Spleen (tissue), 7 donors: ENCODE data around the gene HMX1.

Source experiments
- POLR2A ChIP-seq, 3 donors: fragments of 450-650 bp; IDR thresholded peaks; one replicate each; pipeline ENCODE4 v1.5.1; 2017; ENCODE audit warnings: antibody characterized with exemption in 3 of 3, mild to moderate bottlenecking in 1 of 3
- POLR2AphosphoS5 ChIP-seq, 3 donors: sonication (generic); formaldehyde crosslinking; IDR thresholded peaks; one replicate each; pipeline ENCODE4 v1.5.1; 2017; ENCODE audit warnings: antibody characterized with exemption in 3 of 3
- TF ChIP-seq, protein P1 (sequence below), 11 experiments: fragments of 200-600 bp in 7 of 11; fragments of 450-650 bp in 4 of 11; sonication (generic) in 4 of 11; IDR thresholded peaks in 8 of 11; conservative IDR thresholded peaks in 3 of 11; 1 replicate in 7 of 11; 2 replicates in 4 of 11; pipeline versions ENCODE4 v1.4.0 to v1.8.0; 2016 to 2021; ENCODE audit warnings: antibody characterized with exemption in 11 of 11, inconsistent platforms in 4 of 11, mild to moderate bottlenecking in 1 of 11
- donor health status: DM: no; HTN: no; CAD: no; lungs with moderate emphysema.
- donor health status: DM: no; HTN: no; CAD: no.
- donor health status: DM: no; HTN: no; CAD: no.

DNA sequence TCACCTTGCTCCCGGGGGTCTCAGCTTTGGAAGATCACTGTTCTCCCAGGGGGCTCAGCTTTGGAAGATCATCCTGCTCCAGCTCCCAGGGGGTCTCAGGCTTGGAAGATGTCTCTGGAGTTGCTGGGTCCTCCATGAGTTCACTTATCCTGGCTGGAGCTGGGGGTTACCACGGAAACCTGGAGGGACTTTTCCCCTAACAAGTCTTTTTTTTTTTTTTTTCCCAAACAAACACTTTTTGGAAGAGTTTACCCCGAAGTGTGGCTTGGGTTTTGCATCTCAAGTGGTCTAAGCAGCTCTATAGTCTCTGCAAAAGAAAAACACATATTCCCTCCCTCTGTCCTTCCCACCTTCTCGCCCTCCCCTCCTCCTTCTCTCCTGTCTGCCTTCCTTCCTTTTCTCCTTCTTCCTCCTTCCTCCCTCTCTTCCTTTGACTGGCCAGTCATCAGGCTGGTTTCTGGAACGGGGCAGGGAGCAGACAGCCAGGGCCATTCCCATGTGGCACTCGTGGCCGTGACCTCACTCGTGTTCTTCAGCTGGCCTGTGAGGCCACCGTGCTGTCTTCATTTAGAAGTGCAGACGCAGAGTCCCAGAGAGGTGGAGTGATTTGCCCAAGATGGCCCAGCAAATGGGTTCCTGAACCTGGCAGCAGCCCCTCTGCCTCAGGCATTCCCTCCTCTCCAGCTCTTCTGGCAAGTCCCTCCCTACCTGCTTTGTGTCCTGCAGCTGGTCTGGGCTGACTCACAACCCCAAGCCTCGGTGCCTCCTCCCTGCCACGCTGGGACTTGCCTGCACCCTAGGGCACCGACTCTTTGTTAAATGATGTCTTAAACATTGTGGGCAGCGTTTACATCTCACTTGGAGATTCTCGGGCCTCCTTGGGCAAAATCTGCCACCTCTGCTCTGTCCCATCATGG is 25.9 kb upstream of the HMX1 start:
- no peak for TF ChIP-seq POLR2A (IDR thresholded peaks at IDR 0.05)
- TF ChIP-seq, protein P1, sequence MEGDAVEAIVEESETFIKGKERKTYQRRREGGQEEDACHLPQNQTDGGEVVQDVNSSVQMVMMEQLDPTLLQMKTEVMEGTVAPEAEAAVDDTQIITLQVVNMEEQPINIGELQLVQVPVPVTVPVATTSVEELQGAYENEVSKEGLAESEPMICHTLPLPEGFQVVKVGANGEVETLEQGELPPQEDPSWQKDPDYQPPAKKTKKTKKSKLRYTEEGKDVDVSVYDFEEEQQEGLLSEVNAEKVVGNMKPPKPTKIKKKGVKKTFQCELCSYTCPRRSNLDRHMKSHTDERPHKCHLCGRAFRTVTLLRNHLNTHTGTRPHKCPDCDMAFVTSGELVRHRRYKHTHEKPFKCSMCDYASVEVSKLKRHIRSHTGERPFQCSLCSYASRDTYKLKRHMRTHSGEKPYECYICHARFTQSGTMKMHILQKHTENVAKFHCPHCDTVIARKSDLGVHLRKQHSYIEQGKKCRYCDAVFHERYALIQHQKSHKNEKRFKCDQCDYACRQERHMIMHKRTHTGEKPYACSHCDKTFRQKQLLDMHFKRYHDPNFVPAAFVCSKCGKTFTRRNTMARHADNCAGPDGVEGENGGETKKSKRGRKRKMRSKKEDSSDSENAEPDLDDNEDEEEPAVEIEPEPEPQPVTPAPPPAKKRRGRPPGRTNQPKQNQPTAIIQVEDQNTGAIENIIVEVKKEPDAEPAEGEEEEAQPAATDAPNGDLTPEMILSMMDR (IDR thresholded peaks at IDR 0.05 in 8 of 11, conservative IDR thresholded peaks at IDR 0.05 in 3 of 11), result no peak
- no peak for TF ChIP-seq POLR2AphosphoS5 (IDR thresholded peaks at IDR 0.05)
